ENCODE measurements around the gene FERMT3.
A peak's percentile ranks its signal among the peaks of the same experiment; 100 is the strongest.

Gene FERMT3

DNA sequence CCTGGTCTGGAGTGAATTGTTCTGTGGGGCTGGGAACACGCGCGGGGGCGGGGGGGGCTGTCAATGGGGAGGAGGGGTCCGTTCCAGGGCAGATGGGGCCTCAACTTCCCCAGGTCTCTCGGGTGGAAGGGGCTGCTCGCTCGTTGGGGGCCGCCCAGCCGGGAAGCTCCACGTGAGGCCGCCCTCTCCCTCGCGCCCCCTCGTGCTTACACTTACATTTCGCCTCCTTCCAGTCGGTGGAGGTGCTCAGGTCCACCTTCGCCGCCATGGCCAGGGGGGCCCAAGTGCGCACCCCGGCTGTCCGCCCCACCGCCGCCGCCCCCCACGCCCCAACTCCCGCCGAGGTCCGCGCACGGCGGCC is 41.1 kb upstream of the FERMT3 start:
- TF ChIP-seq, protein P1, sequence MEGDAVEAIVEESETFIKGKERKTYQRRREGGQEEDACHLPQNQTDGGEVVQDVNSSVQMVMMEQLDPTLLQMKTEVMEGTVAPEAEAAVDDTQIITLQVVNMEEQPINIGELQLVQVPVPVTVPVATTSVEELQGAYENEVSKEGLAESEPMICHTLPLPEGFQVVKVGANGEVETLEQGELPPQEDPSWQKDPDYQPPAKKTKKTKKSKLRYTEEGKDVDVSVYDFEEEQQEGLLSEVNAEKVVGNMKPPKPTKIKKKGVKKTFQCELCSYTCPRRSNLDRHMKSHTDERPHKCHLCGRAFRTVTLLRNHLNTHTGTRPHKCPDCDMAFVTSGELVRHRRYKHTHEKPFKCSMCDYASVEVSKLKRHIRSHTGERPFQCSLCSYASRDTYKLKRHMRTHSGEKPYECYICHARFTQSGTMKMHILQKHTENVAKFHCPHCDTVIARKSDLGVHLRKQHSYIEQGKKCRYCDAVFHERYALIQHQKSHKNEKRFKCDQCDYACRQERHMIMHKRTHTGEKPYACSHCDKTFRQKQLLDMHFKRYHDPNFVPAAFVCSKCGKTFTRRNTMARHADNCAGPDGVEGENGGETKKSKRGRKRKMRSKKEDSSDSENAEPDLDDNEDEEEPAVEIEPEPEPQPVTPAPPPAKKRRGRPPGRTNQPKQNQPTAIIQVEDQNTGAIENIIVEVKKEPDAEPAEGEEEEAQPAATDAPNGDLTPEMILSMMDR (IDR thresholded peaks at IDR 0.05; ENCODE audit: low read depth, low read length): no peak
- DNase-seq (ENCODE audit: low read depth, low spot score): no peak
- in situ Hi-C loops (cut with HindIII; ENCODE audit: low sequenced_read_pairs): loop anchor here (10.0 kb wide), 1 partner anchor 161 kb away; no protein-coding TSS in a partner anchor
- peak overlapping the region; percentile 63 for H3K4me3 ChIP-seq (ENCODE audit: low read depth, low read length)

DNA sequence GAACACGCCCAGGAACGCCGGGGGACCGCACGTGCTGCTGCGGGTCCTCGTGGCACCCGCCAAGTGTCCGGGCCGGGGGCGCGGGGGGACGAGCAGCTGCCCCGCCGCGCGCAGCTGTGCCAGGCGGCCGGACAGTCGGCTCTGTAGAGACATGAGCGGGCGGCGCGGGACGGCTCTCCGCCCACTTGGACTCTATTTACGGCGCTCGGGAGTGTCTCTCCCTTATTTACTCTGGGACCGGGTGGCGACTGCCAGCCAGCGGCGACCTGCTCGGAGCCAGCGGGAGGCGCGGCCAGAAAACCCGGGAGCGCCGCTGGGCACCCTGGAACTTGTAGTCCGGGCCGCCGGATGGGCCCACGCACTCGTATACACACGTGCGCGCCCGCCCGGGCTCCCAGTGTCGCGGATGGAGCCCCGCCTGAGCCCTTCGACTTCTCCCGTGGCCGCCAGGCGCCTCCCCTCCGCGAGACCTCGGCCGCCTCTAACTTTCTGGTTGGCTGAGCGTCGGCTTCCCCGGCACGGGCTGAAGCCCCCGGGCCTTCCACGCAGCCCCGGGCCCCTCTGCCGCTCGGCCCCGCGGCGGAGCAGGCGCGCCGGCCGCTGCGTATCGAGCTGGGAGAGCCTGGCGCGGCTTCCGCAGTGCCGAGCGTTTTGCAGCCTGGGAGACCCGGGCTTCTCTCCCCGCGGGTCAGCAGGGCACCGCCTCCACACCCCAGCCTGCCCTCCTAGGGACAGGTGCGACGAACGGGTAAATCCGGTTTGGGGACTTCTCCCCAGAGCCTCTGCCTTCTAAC is 40.5 kb upstream of the FERMT3 start, which contains the start of gene MACROD1:
Gene MACROD1 (minus strand): TSS at position 272 of the 794 bp plus-strand sequence. CDS start 119 bp downstream, at position 153.
- peak within 1 kb of the TSS; percentile 63 for H3K4me3 ChIP-seq (ENCODE audit: low read depth, low read length)
- TF ChIP-seq, protein P1 (IDR thresholded peaks at IDR 0.05; ENCODE audit: low read depth, low read length): no peak
- in situ Hi-C loops (cut with HindIII; ENCODE audit: low sequenced_read_pairs): loop anchor here (10.0 kb wide), 1 partner anchor 161 kb away; no protein-coding TSS in a partner anchor
- peak; percentile 71 for DNase-seq (ENCODE audit: low read depth, low spot score)

DNA sequence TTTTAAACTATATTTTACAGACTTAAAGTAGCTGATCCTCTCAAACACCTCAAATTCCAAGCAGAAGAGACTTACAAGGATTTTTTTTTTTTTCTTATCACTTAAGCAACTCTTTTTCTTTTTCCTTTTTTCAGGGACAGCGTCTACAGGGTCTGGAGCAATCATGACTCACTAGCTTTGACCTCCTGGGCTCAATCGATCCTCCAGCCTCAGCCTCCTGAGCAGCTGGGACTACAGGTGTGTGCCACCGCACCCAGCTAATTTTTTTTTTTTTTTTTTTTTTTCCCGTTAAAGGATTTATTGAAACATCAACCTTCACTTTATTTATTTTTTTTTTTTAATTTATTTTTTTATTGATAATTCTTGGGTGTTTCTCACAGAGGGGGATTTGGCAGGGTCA is 36.1 kb upstream of the FERMT3 start:
- DNase-seq (ENCODE audit: low read depth, low spot score): no peak
- no peak overlapping the region for H3K4me3 ChIP-seq (ENCODE audit: low read depth, low read length)
- in situ Hi-C loops (cut with HindIII; ENCODE audit: low sequenced_read_pairs): no loop called here
- TF ChIP-seq, protein P1 (IDR thresholded peaks at IDR 0.05; ENCODE audit: low read depth, low read length): no peak

DNA sequence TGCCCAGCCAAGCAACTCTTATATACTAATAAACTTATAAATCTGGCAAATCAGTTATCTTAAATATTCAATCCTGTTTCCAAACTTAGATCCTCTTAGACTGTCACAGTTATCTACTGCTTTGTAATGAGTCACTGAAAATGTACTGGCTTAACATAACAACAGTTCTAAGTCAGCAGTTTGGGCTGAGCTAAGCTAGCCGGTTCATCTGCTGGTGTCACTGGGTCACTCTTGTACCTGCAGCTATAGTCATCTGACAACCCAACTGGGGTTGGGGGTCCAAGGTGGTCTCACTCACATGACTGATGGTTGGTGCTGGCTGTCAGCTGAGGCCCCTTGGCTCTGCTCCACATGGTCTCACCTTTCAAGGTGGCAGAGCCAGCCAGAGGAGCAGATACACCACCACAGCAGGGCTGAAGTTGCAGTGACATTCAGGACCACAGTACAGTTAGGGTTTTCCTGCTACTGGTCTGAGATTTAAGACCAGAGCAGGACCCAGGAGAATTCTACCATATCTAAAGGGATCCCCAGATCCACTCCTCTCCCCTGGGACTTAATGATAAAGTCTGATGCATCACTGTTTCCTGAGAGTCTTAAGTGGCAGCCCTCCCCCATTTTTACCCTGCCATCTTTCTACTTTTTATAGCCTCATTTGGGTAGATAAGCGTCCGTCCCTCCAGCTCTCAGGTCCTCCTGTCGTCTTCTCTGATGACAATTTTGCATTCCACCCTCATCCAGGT is 32.7 kb upstream of the FERMT3 start:
- no peak for DNase-seq (ENCODE audit: low read depth, low spot score)
- H3K4me3 ChIP-seq (ENCODE audit: low read depth, low read length): no peak overlapping the region
- TF ChIP-seq, protein P1 (IDR thresholded peaks at IDR 0.05; ENCODE audit: low read depth, low read length): no peak
- in situ Hi-C loops (cut with HindIII; ENCODE audit: low sequenced_read_pairs): no loop called here

DNA sequence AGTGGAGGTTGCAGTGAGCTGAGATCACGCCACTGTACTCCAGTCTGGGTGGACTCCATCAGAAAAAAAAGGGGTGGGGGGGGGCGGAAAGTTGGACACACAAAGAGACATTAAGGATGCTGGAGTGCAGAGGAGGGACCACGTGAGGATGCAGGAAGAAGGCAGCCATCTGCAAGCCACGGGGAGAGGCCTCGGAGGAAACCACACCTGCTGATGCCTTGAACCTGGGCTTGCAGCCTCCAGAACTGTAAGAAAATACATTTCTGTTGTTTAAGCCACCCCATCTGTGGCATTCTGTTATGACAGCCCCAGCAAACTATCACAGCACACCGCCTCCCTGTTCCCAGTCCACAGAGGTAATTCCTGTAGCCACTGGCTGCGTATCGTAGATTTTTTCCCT is 29.8 kb upstream of the FERMT3 start:
- no peak for DNase-seq (ENCODE audit: low read depth, low spot score)
- in situ Hi-C loops (cut with HindIII; ENCODE audit: low sequenced_read_pairs): no loop called here
- TF ChIP-seq, protein P1 (IDR thresholded peaks at IDR 0.05; ENCODE audit: low read depth, low read length): no peak
- no peak overlapping the region for H3K4me3 ChIP-seq (ENCODE audit: low read depth, low read length)

DNA sequence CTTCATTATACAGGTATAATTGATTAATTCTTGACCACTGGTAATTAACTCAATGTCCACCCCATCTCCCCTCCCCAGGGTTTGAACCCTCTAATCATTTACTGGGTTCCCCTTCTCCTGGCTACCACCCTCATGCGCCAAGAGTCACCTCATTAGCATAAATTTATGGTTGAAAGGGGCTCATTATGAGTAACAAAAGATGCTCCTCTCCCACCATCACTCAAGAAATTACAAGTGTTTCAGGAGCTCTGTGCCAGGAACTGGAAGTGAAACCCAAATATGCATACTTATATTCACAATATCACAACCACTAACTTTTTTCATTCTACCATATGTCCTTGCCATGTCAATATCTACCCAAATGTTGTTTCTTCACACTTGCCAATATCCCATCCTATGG is 28.3 kb upstream of the FERMT3 start:
- H3K4me3 ChIP-seq (ENCODE audit: low read depth, low read length): no peak overlapping the region
- in situ Hi-C loops (cut with HindIII; ENCODE audit: low sequenced_read_pairs): no loop called here
- DNase-seq (ENCODE audit: low read depth, low spot score): no peak
- TF ChIP-seq, protein P1 (IDR thresholded peaks at IDR 0.05; ENCODE audit: low read depth, low read length): no peak

Data from astrocyte of the spinal cord (primary cell).